Endothelial cell (in vitro differentiated cells): ENCODE results near the gene HES4. TPM values are rescaled to one million over a fixed set of nuclear protein-coding genes. Genes with fewer than 3 reads are reported as not detected.

Experiments used
- DNase-seq: peaks from one replicate; pipeline ENCODE4 v3.0.0; 2021; ENCODE audit warnings: low spot score
- H3K27ac Mint-ChIP-seq: one replicate; pipeline ENCODE4 v1.8.0; 2021; ENCODE audit warnings: mixed read lengths, inconsistent platforms; ENCODE audit not compliant: unreplicated experiment
- H3K27me3 Mint-ChIP-seq: one replicate; pipeline ENCODE4 v1.8.0; 2021; ENCODE audit warnings: mild to moderate bottlenecking, moderate library complexity, mixed read lengths, inconsistent platforms; ENCODE audit not compliant: unreplicated experiment
- H3K36me3 Mint-ChIP-seq: one replicate; pipeline ENCODE4 v1.8.0; 2021; ENCODE audit warnings: mild to moderate bottlenecking, low read depth, mixed read lengths, inconsistent platforms; ENCODE audit not compliant: unreplicated experiment
- H3K4me1 Mint-ChIP-seq: one replicate; pipeline ENCODE4 v1.8.0; 2021; ENCODE audit warnings: mild to moderate bottlenecking, mixed read lengths, inconsistent platforms; ENCODE audit not compliant: unreplicated experiment
- H3K4me3 Mint-ChIP-seq: one replicate; pipeline ENCODE4 v1.8.0; 2021; ENCODE audit warnings: mild to moderate bottlenecking, mixed read lengths, inconsistent platforms; ENCODE audit not compliant: unreplicated experiment
- H3K9me3 Mint-ChIP-seq: one replicate; pipeline ENCODE4 v1.8.0; 2021; ENCODE audit warnings: mixed read lengths, inconsistent platforms; ENCODE audit not compliant: unreplicated experiment
- CTCF ChIP-seq: fragments of 200-600 bp; sonication (generic); IDR thresholded peaks from one replicate; pipeline ENCODE4 v1.5.0; 2021; ENCODE audit warnings: antibody characterized with exemption; ENCODE audit not compliant: unreplicated experiment
- total RNA-seq: library from RNA; stranded (reverse); fragmentation: NEBNext Ultra II Directional; extraction: Animal tissue kit (Norgen Biotek cat#: 25700); gene quantifications from one replicate; pipeline ENCODE4 v1.2.1, GENCODE V29; 2021; ENCODE audit not compliant: unreplicated experiment

The HES4 gene
- total RNA-seq, 1 donor from 2014 or later = 144 TPM

- Mint-ChIP-seq H3K4me1 (no peaks in the 10 kb centered on the region), H3K9me3 (no peaks in the 10 kb centered on the region), H3K27me3 (peaks cover 14% of the 10 kb centered on the region), H3K36me3 (no peaks in the 10 kb centered on the region), H3K27ac (no peak overlapping the region), H3K4me3 (no peak overlapping the region)
- TF ChIP-seq CTCF = no peak
- no peak for DNase-seq
These were observed 35.0 kb downstream of the HES4 start for GRCh38 chr1:964691-965525.

- Mint-ChIP-seq H3K9me3 (no peaks in the 10 kb centered on the region), H3K27me3 (peaks cover 6% of the 10 kb centered on the region), H3K4me3 (no peak overlapping the region), H3K36me3 (no peaks in the 10 kb centered on the region), H3K4me1 (no peaks in the 10 kb centered on the region), H3K27ac (no peak overlapping the region)
- TF ChIP-seq CTCF = no peak
- DNase-seq = no peak
These were observed 36.0 kb downstream of the HES4 start for GRCh38 chr1:963746-964525.

- Mint-ChIP-seq H3K4me1 (peaks cover 3% of the 10 kb centered on the region), H3K36me3 (peaks cover 3% of the 10 kb centered on the region), H3K4me3 (peak overlapping the region; percentile 7), H3K9me3 (no peaks in the 10 kb centered on the region), H3K27ac (no peak overlapping the region), H3K27me3 (peaks cover 3% of the 10 kb centered on the region)
- TF ChIP-seq CTCF = no peak
- DNase-seq = no peak
These were observed 36.6 kb downstream of the HES4 start for GRCh38 chr1:963301-963651.

- Mint-ChIP-seq H3K27ac (no peak overlapping the region), H3K9me3 (no peaks in the 10 kb centered on the region), H3K36me3 (peaks cover 6% of the 10 kb centered on the region), H3K4me3 (no peak overlapping the region), H3K27me3 (peaks cover 3% of the 10 kb centered on the region), H3K4me1 (peaks cover 5% of the 10 kb centered on the region)
- no peak for DNase-seq
- TF ChIP-seq CTCF = no peak
These were observed 37.3 kb downstream of the HES4 start for GRCh38 chr1:962381-963300.
